GM13976 (cell line): ENCODE data around the gene STK32A.

Experiments
- DNase-seq: peaks from one replicate; pipeline ENCODE4 v3.0.0; 2012; ENCODE audit warnings: low spot score
- in situ Hi-C: fragments of 300-500 bp; cut with MboI; formaldehyde crosslinking; loops from one replicate; pipeline ENCODE4 v1.12.0; 2022; ENCODE audit warnings: low sequenced_read_pairs, mixed read lengths, inconsistent platforms; ENCODE audit not compliant: unreplicated experiment
- TF ChIP-seq, protein P1 (sequence below): IDR thresholded peaks from 2 replicates; pipeline ENCODE4 v1.5.1; 2012; ENCODE audit warnings: borderline replicate concordance, mild to moderate bottlenecking; ENCODE audit not compliant: insufficient read depth; ENCODE audit errors: extremely low read depth, missing control alignments, control extremely low read depth

The STK32A gene

GRCh38 chr5:147200004-147200403 is 34.8 kb upstream of the STK32A start:
- in situ Hi-C loops, result no loop called here
- DNase-seq, result no peak
- TF ChIP-seq, protein P1, sequence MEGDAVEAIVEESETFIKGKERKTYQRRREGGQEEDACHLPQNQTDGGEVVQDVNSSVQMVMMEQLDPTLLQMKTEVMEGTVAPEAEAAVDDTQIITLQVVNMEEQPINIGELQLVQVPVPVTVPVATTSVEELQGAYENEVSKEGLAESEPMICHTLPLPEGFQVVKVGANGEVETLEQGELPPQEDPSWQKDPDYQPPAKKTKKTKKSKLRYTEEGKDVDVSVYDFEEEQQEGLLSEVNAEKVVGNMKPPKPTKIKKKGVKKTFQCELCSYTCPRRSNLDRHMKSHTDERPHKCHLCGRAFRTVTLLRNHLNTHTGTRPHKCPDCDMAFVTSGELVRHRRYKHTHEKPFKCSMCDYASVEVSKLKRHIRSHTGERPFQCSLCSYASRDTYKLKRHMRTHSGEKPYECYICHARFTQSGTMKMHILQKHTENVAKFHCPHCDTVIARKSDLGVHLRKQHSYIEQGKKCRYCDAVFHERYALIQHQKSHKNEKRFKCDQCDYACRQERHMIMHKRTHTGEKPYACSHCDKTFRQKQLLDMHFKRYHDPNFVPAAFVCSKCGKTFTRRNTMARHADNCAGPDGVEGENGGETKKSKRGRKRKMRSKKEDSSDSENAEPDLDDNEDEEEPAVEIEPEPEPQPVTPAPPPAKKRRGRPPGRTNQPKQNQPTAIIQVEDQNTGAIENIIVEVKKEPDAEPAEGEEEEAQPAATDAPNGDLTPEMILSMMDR, result no peak

GRCh38 chr5:147203213-147203612 is 31.6 kb upstream of the STK32A start:
- no peak for DNase-seq
- TF ChIP-seq, protein P1, result no peak
- in situ Hi-C loops, result no loop called here

GRCh38 chr5:147204576-147204975 is 30.2 kb upstream of the STK32A start:
- in situ Hi-C loops, result no loop called here
- no peak for DNase-seq
- TF ChIP-seq, protein P1, result no peak

GRCh38 chr5:147208134-147208533 is 26.7 kb upstream of the STK32A start:
- TF ChIP-seq, protein P1, result no peak
- in situ Hi-C loops, result no loop called here
- DNase-seq, result no peak

DNA sequence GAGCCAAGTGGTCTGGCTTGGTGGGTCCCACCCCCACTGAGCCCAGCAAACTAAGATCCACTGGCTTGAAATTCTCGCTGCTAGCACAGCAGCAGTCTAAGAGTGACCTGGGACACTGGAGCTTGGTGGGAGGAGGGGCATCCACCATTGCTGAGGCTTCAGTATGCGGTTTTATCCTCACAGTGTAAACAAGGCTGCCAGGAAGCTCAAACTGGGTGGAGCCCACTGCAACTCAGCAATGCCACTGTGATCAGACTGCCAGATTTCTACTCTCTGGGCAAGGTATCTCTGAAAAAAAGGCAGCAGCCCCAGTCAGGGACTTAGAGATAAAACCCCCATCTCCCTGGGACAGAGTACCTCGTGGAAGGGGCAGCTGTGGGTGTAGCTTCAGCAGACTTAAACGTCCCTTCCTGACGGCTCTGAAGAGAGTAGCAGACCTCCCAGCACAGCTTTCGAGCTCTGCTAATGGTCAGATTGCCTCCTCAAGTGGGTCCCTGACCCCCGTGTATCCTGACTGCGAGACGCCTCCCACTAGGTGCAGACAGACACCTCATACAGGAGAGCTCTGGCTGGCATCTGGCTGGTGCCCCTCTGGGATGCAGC is 18.2 kb upstream of the STK32A start:
- TF ChIP-seq, protein P1, result no peak
- DNase-seq, result no peak
- in situ Hi-C loops, result no loop called here

- TF ChIP-seq, protein P1, result no peak
- in situ Hi-C loops, result no loop called here
- no peak for DNase-seq
Measured at GRCh38 chr5:147223343-147223742, 11.5 kb upstream of the STK32A start.
